Activated CD8-positive, alpha-beta memory T cell treated with anti-CD3 and anti-CD28 coated beads for 4 hours (primary cell): ENCODE data around the gene UGT1A9.
"Not testable (repeated sequence)": the region's sequence is repeated elsewhere in the genome, so short reads cannot be mapped to it uniquely, and the experiment has no call there.

ENCODE experiments used
- DNase-seq, 2 donors: peaks; one replicate each; pipeline ENCODE4 v3.0.0-alpha.2; 2020; ENCODE audit warnings: low read depth in 2 of 2

The UGT1A9 gene

GRCh38 chr2:233680361-233681045 lies 8.8 kb downstream of the UGT1A9 start:
- no peak for DNase-seq

GRCh38 chr2:233681521-233682099 lies 9.9 kb downstream of the UGT1A9 start, which contains the start of gene UGT1A7:
Gene UGT1A7 (plus strand): TSS chr2:233681901. CDS start chr2:233681938, 37 bp downstream.
- no peak for DNase-seq

GRCh38 chr2:233684640-233685039 lies 12.9 kb downstream of the UGT1A9 start:
- no peak for DNase-seq

GRCh38 chr2:233686928-233687327 lies 15.2 kb downstream of the UGT1A9 start:
- no peak for DNase-seq

GRCh38 chr2:233688341-233688740 lies 16.6 kb downstream of the UGT1A9 start:
- DNase-seq = no peak

GRCh38 chr2:233689031-233689430 lies 17.3 kb downstream of the UGT1A9 start:
- no peak for DNase-seq

- no peak for DNase-seq
Measured at GRCh38 chr2:233689501-233689900, 17.8 kb downstream of the UGT1A9 start.

GRCh38 chr2:233690444-233690843 lies 18.7 kb downstream of the UGT1A9 start:
- no peak for DNase-seq

GRCh38 chr2:233691443-233692433 lies 20.0 kb downstream of the UGT1A9 start:
- DNase-seq = no peak

- no peak for DNase-seq
Measured at GRCh38 chr2:233692648-233693047, 20.9 kb downstream of the UGT1A9 start, which contains the start of gene UGT1A6. Gene UGT1A6 (plus strand): TSS chr2:233692890. CDS start chr2:233693005, 115 bp downstream.

GRCh38 chr2:233693963-233694362 lies 22.3 kb downstream of the UGT1A9 start:
- no peak for DNase-seq

GRCh38 chr2:233698740-233699139 lies 27.0 kb downstream of the UGT1A9 start:
- no peak for DNase-seq

GRCh38 chr2:233699424-233700027 lies 27.8 kb downstream of the UGT1A9 start:
- DNase-seq = no peak

GRCh38 chr2:233700028-233700635 lies 28.4 kb downstream of the UGT1A9 start:
- DNase-seq = no peak

- not testable (repeated sequence) for DNase-seq
Measured at GRCh38 chr2:233700842-233701241, 29.1 kb downstream of the UGT1A9 start.

GRCh38 chr2:233702238-233702637 lies 30.5 kb downstream of the UGT1A9 start:
- no peak for DNase-seq

GRCh38 chr2:233705911-233706506 lies 34.3 kb downstream of the UGT1A9 start:
- no peak for DNase-seq

GRCh38 chr2:233706720-233707119 lies 35.0 kb downstream of the UGT1A9 start:
- no peak for DNase-seq

GRCh38 chr2:233707940-233708644 lies 36.4 kb downstream of the UGT1A9 start:
- DNase-seq = no peak

- no peak for DNase-seq
Measured at GRCh38 chr2:233708942-233709341, 37.2 kb downstream of the UGT1A9 start.
